K562 (cell line): ENCODE measurements around the gene CCNY. TPM values are rescaled to one million over a fixed set of nuclear protein-coding genes. Genes with fewer than 3 reads are reported as not detected.

Experiments used
- ATAC-seq: fragments of 200-7000 bp; cut with Tn5 transposase; 3 replicates; pipeline ENCODE4 v1.9.1; 2020; ENCODE audit warnings: moderate library complexity
- Bru-seq: library from RNA; stranded (reverse); fragments of 400-500 nt; gene quantifications from one replicate; lab custom pipeline; 2021; lab: Mats Ljungman, UMichigan
- BruChase-seq, 2 experiments: library from RNA; stranded (reverse); fragments of 400-500 nt; gene quantifications; one replicate each; lab custom pipeline; 2021; lab: Mats Ljungman, UMichigan
- BruUV-seq: library from RNA; stranded (reverse); fragments of 400-500 nt; replicated peaks from 2 replicates; lab custom pipeline; 2021; lab: Mats Ljungman, UMichigan
- CTCF ChIA-PET: fragments of 300-600 bp; formaldehyde crosslinking; extraction: SDS; loops from one replicate; lab custom pipeline; 2021; ENCODE audit warnings: low intra/inter-chr PET ratio; lab: Yijun Ruan, JAX
- POLR2A ChIA-PET: fragments of 300-600, 350-650 bp; sonication (Branson Sonifier 250); formaldehyde crosslinking; extraction: SDS; loops from one replicate; lab custom pipeline; 2021; ENCODE audit warnings: antibody characterized with exemption, inconsistent platforms; lab: Yijun Ruan, JAX
- DNase-seq, 4 experiments: peaks; one replicate each; pipeline versions ENCODE4 v3.0.0 to v3.0.0-alpha.2; 2011 to 2018; ENCODE audit warnings: low spot score in 3 of 4, mixed read lengths in 3 of 4; ENCODE audit errors: extremely low read depth in 1 of 4
- FAIRE-seq: peaks from 2 replicates; lab custom pipeline; 2011; peaks lifted over from hg19 to GRCh38; lab: Jason Lieb, UNC
- H2AFZ ChIP-seq: 2 replicates; pipeline ENCODE4 v1.6.0; 2011; ENCODE audit warnings: low read depth, low read length, control low read depth, inconsistent platforms
- H3K27ac ChIP-seq: fragments of 200-600 bp; 3 replicates; pipeline ENCODE4 v1.8.0; 2011; ENCODE audit warnings: low read depth, mild to moderate bottlenecking, control low read depth, inconsistent platforms, low read length, moderate library complexity, mixed read lengths; ENCODE audit errors: extremely low read depth
- H3K27me3 ChIP-seq, 2 experiments: fragments of 300-600 bp in 1 of 2; 2 replicates in 1 of 2; 3 replicates in 1 of 2; pipeline versions ENCODE4 v1.6.0 to v1.8.0; 2011; ENCODE audit warnings: inconsistent platforms in 2 of 2, low read length in 2 of 2, mild to moderate bottlenecking in 1 of 2, mixed read lengths in 1 of 2, moderate library complexity in 1 of 2; ENCODE audit not compliant: control insufficient read depth in 2 of 2, insufficient read depth in 2 of 2
- H3K36me3 ChIP-seq: fragments of 300-600 bp; 3 replicates; pipeline ENCODE4 v1.8.0; 2011; ENCODE audit warnings: mild to moderate bottlenecking, low read length, inconsistent platforms; ENCODE audit not compliant: control insufficient read depth, insufficient read depth
- H3K4me1 ChIP-seq, 2 experiments: fragments of 200-600 bp in 1 of 2; replicated peaks in 1 of 2; 2 replicates in 1 of 2; 3 replicates in 1 of 2; pipeline versions ENCODE4 v1.5.1 to v1.8.0; 2011; ENCODE audit warnings: inconsistent platforms in 2 of 2, low read length in 2 of 2, mild to moderate bottlenecking in 1 of 2, mixed read lengths in 1 of 2, moderate library complexity in 1 of 2; ENCODE audit not compliant: control insufficient read depth in 2 of 2, insufficient read depth in 2 of 2
- H3K4me2 ChIP-seq: 2 replicates; pipeline ENCODE4 v1.6.1; 2011; ENCODE audit warnings: low read length, control low read depth, inconsistent platforms, mixed read lengths; ENCODE audit not compliant: insufficient read depth
- H3K4me3 ChIP-seq: fragments of 200-600 bp; sonication (generic), shearing (Covaris generic); 2 replicates; pipeline ENCODE4 v1.5.1; 2016; ENCODE audit warnings: control low read depth, inconsistent platforms
- H3K79me2 ChIP-seq: fragments of 200-600 bp; 3 replicates; pipeline ENCODE4 v1.8.0; 2011; ENCODE audit warnings: low read length, inconsistent platforms; ENCODE audit not compliant: control insufficient read depth, insufficient read depth
- H3K9ac ChIP-seq, 2 experiments: 2 replicates each; pipeline versions ENCODE4 v1.6.0 to v1.6.1; 2011; ENCODE audit warnings: low read depth in 2 of 2, low read length in 2 of 2, control low read depth in 1 of 2, inconsistent platforms in 1 of 2, mild to moderate bottlenecking in 1 of 2, mixed read lengths in 1 of 2; ENCODE audit not compliant: insufficient read depth in 1 of 2
- H3K9me1 ChIP-seq: one replicate; pipeline ENCODE4 v1.6.0; 2011; ENCODE audit warnings: inconsistent platforms, mild to moderate bottlenecking, low read length, moderate library complexity; ENCODE audit not compliant: control insufficient read depth, insufficient read depth
- H3K9me3 ChIP-seq: replicated peaks from 2 replicates; pipeline ENCODE4 v1.5.1; 2011; ENCODE audit warnings: low read depth, low read length, inconsistent platforms; ENCODE audit not compliant: control insufficient read depth, insufficient read depth
- H4K20me1 ChIP-seq: replicated peaks from 2 replicates; pipeline ENCODE4 v1.6.1; 2011; ENCODE audit warnings: low read length, inconsistent platforms, mixed read lengths; ENCODE audit not compliant: control insufficient read depth, insufficient read depth
- EGR1 ChIP-seq: fragments of 450-650 bp; conservative IDR thresholded peaks from 2 replicates; pipeline ENCODE4 v1.6.1; 2017; ENCODE audit warnings: mild to moderate bottlenecking
- TOE1 ChIP-seq, 2 experiments: fragments of 450-650 bp in 1 of 2; sonication (generic) in 1 of 2; formaldehyde crosslinking in 1 of 2; IDR thresholded peaks; 2 replicates each; pipeline versions ENCODE4 v1.7.1 to v1.8.0; 2016 to 2022; ENCODE audit warnings: borderline replicate concordance in 2 of 2, mild to moderate bottlenecking in 2 of 2, antibody characterized with exemption in 1 of 2, inconsistent platforms in 1 of 2, low read depth in 1 of 2, missing genetic modification reagents in 1 of 2, moderate library complexity in 1 of 2
- WGBS: fragments of 100-300 bp; shearing (Covaris generic); methylation state at CpG from one replicate; pipeline ENCODE4 v1.1.6; 2016; ENCODE audit warnings: low coverage, mixed read lengths; ENCODE audit not compliant: insufficient coverage; ENCODE audit errors: missing lambda C conversion rate; 5-methylcytosine and 5-hydroxymethylcytosine counted together
- in situ Hi-C: fragments of 300-500 bp; cut with MboI; formaldehyde crosslinking; loops from 4 replicates; pipeline ENCODE4 v1.15.0; 2018; ENCODE audit warnings: inconsistent platforms, mixed read lengths
- intact Hi-C: fragments of 100-400 bp; cut with micrococcal nuclease; formaldehyde crosslinking; loops from 2 replicates; pipeline ENCODE4 v1.14.2; 2022
- long read RNA-seq, 3 experiments: library from polyadenylated mRNA in 2 of 3; library from RNA in 1 of 3; unstranded in 2 of 3; stranded (forward) in 1 of 3; transcript quantifications; one replicate each; pipeline ENCODE4 v2.0.0, GENCODE V29; 2019 to 2022
- polyA minus RNA-seq, 3 experiments: library from RNA; depleted of rRNA, polyadenylated mRNA; stranded (reverse); fragments of >200 nt; gene quantifications; 2 replicates each; pipeline ENCODE4 v1.2.3, GENCODE V29; 2011
- polyA plus RNA-seq, 8 experiments: library from polyadenylated mRNA; depleted of rRNA in 4 of 8; stranded (reverse) in 5 of 8; unstranded in 3 of 8; fragments of >200 nt; fragmentation: Nextera tagmentation in 2 of 8; fragmentation: Illumina TruSeq in 1 of 8; extraction: Ambion mirVana in 2 of 8; extraction: Trizol in 1 of 8; gene quantifications; 2 replicates each; pipeline versions ENCODE4 v1.2.1 to v1.2.3, GENCODE V29; 2011 to 2014; ENCODE audit warnings: inconsistent platforms in 1 of 8, missing spikeins in 1 of 8
- total RNA-seq, 7 experiments: library from RNA; depleted of rRNA in 6 of 7; stranded (reverse); fragments of >200 nt in 6 of 7; fragmentation: Illumina TruSeq in 2 of 7; extraction: Trizol in 2 of 7; gene quantifications; 2 replicates each; pipeline versions ENCODE4 v1.2.1 to v1.2.3, GENCODE V29; 2011 to 2021; ENCODE audit warnings: low replicate concordance in 1 of 7
- TF ChIP-seq, protein P1 (sequence below): conservative IDR thresholded peaks from 2 replicates; pipeline ENCODE4 v1.6.1; 2011; ENCODE audit warnings: low read depth, mild to moderate bottlenecking, low read length; ENCODE audit not compliant: control insufficient read depth

The CCNY gene
- 53.7 and 58.2 TPM in 2 replicates for total RNA-seq (2011; cell fraction: chromatin; rRNA removed; ENCODE audit: low replicate concordance)
- total RNA-seq (2011; cell fraction: nucleolus; rRNA removed) = 22.3 and 25.7 TPM in 2 replicates
- 32.0 and 43.7 TPM in 2 replicates for total RNA-seq (2011; cell fraction: nucleoplasm; rRNA removed)
- total RNA-seq (2014; rRNA removed) = 28.4 and 32.9 TPM in 2 replicates
- total RNA-seq (2014; rRNA removed; fragmentation: Illumina TruSeq; extraction: Trizol) = 42.1 and 52.6 TPM in 2 replicates
- 38.3 and 38.6 TPM in 2 replicates for total RNA-seq (2015; rRNA removed; fragmentation: Illumina TruSeq; extraction: Trizol)
- 69.2 and 76.9 TPM in 2 replicates for total RNA-seq (2021)
- 87.9 and 109 TPM in 2 replicates for polyA plus RNA-seq (2011; rRNA removed)
- 32.2 and 62.8 TPM in 2 replicates for polyA plus RNA-seq (2011; cell fraction: cytosol; rRNA removed)
- 31.7 and 55.0 TPM in 2 replicates for polyA plus RNA-seq (2011; cell fraction: nucleus; rRNA removed)
- polyA plus RNA-seq (2012) = 57.6 and 72.6 TPM in 2 replicates
- polyA plus RNA-seq (2014; fragmentation: Illumina TruSeq; extraction: Trizol) = 59.9 and 73.2 TPM in 2 replicates
- polyA plus RNA-seq (2014; fragmentation: Nextera tagmentation; extraction: Ambion mirVana) = 1 to 10 TPM; 8.4 to 9.1 TPM
- 26.2 and 44.6 TPM in 2 replicates for polyA plus RNA-seq (2014; rRNA removed)
- 126 and 138 TPM in 2 replicates for polyA minus RNA-seq (2011; rRNA and poly(A)+ RNA removed)
- 34.0 and 62.3 TPM in 2 replicates for polyA minus RNA-seq (2011; cell fraction: cytosol; rRNA and poly(A)+ RNA removed)
- polyA minus RNA-seq (2011; cell fraction: nucleus; rRNA and poly(A)+ RNA removed) = 17.1 and 38.9 TPM in 2 replicates
- Bru-seq, nascent RNA = percentile 79 among the genes with signal in this experiment
- percentile 83 among the genes with signal in this experiment for BruChase-seq, experiment 1, labeled RNA remaining after a 2-hour chase
- BruChase-seq, experiment 2, labeled RNA remaining after a 6-hour chase = percentile 80 among the genes with signal in this experiment
- long read RNA-seq, experiment 1, full-length matches to known transcripts = 357 of 533 reads
- long read RNA-seq, experiment 1, partial matches to known transcripts = 10 of 533 reads
- long read RNA-seq, experiment 1, other reads (novel, unspliced or antisense) = 166 of 533 reads
- long read RNA-seq, experiment 2, full-length matches to known transcripts = 8 of 50 reads
- long read RNA-seq, experiment 2, partial matches to known transcripts = 9 of 50 reads
- long read RNA-seq, experiment 2, other reads (novel, unspliced or antisense) = 33 of 50 reads
- long read RNA-seq, experiment 3, partial matches to known transcripts = 0 of 8 reads
- long read RNA-seq, experiment 3, other reads (novel, unspliced or antisense) = 4 of 8 reads

DNA sequence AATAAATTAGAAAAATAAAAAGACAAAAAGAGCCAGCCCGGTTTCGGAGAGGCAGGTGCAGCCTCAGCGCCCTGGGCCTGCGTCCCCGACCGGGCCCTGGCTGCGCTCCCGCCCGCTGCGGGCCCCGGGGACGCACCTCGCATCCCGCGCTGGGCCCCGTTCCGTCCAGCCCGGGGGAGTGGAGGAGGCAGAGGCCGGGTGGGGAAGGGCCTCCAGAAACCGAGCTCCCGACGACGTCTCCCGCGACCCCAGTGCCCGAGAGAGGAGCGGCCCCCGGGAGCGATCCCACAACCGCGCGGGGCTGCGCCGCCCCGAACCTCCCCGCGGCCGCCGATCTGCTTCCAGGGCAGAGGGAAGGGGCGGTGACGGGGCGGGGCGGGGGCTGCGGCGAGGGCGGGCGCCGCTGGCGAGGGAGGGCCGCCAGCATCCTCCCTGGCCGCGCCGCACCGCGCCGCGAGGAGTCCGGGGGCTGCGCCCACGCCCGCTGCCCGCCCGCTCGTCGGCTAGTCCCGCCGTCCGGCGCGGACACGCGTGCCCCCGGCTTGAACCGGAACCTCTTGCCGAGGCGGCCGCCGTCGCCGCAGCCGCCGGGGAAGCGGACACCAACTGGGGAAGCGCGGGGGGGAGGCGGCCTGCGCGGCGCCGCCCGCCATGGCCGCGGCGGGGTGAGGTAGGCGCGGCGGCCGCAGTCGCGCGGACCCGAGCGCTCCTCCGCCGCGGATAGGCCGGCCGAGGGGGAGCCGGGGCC is at the start of gene CCNY:
Gene CCNY (plus strand): TSS at position 426 of the 748 bp plus-strand sequence. CDS start 545 bp downstream, outside the sequence.
- BruUV-seq = no TSS peak
- peak within 1 kb of the TSS; percentile 83 for H2AFZ ChIP-seq
- peak within 1 kb of the TSS; percentile 98 for H3K4me2 ChIP-seq
- peaks cover 95% of the 10 kb centered on the region for H3K79me2 ChIP-seq
- peak within 1 kb of the TSS; percentile 81 for H3K27ac ChIP-seq
- intact Hi-C loops = loop anchor here (2.0 to 5.0 kb wide), 2 partner anchors 55 to 76 kb away; no protein-coding TSS in a partner anchor
- no peaks in the 10 kb centered on the region for H3K9me1 ChIP-seq
- CTCF ChIA-PET = no interaction called here
- H3K36me3 ChIP-seq = peaks cover 19% of the 10 kb centered on the region; the same call in 2 of the 3 replicates
- peak; percentile 88 to 90 (median 88) for DNase-seq
- 1% methylated on average over 39 of the region's 109 CpGs for WGBS
- FAIRE-seq = no peak
- peaks cover 12 to 43% of the 10 kb centered on the region in 2 experiments; a peak in 4 of 5 replicates for H3K4me1 ChIP-seq
- peak within 1 kb of the TSS; percentile 90 for H3K4me3 ChIP-seq
- in situ Hi-C loops = no loop called here
- ATAC-seq = peak; percentile 84
- POLR2A ChIA-PET = interaction anchor here (1.5 to 1.7 kb wide), 2 partner anchors 11 to 15 kb away, joined by 5 to 7 read pairs; no protein-coding TSS in a partner anchor
- peaks cover 20% of the 10 kb centered on the region; the same call in 1 of the 2 replicates for H4K20me1 ChIP-seq
- peak within 1 kb of the TSS; percentile 80 to 96 for H3K9ac ChIP-seq
- no peaks in the 10 kb centered on the region for H3K9me3 ChIP-seq
- H3K27me3 ChIP-seq = no peaks in the 10 kb centered on the region
- TF ChIP-seq TOE1 (IDR thresholded peaks at IDR 0.05; ENCODE audit: borderline replicate concordance) = 0 out of 2 replicates have a peak, but pooled peaks have one; percentile 22
- no peak for TF ChIP-seq TOE1 (CRISPR knock-in tag; IDR thresholded peaks at IDR 0.05; ENCODE audit: borderline replicate concordance, low read depth)
- TF ChIP-seq, protein P1, sequence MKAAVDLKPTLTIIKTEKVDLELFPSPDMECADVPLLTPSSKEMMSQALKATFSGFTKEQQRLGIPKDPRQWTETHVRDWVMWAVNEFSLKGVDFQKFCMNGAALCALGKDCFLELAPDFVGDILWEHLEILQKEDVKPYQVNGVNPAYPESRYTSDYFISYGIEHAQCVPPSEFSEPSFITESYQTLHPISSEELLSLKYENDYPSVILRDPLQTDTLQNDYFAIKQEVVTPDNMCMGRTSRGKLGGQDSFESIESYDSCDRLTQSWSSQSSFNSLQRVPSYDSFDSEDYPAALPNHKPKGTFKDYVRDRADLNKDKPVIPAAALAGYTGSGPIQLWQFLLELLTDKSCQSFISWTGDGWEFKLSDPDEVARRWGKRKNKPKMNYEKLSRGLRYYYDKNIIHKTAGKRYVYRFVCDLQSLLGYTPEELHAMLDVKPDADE = peak; percentile 65; the same call in 1 of the 2 replicates
- TF ChIP-seq EGR1 = peak; percentile 26; the same call in 1 of the 2 replicates
